OCI-LY1 (cell line): ENCODE measurements around the gene GADD45A.

Experiments
- EZH2 ChIP-seq: fragments of 200-600 bp; sonication (generic), shearing (Covaris generic); IDR thresholded peaks from 2 replicates; pipeline ENCODE4 v1.8.0; 2017; ENCODE audit warnings: borderline replicate concordance, mixed run types, mild to moderate bottlenecking, antibody characterized with exemption, low read length, moderate library complexity, mixed read lengths
- TF ChIP-seq, protein P1 (sequence below): fragments of 200-600 bp; sonication (generic), shearing (Covaris generic); IDR thresholded peaks from 2 replicates; pipeline ENCODE4 v1.5.1; 2017; ENCODE audit warnings: mild to moderate bottlenecking, antibody characterized with exemption, low read length, moderate library complexity, mixed read lengths

DNA sequence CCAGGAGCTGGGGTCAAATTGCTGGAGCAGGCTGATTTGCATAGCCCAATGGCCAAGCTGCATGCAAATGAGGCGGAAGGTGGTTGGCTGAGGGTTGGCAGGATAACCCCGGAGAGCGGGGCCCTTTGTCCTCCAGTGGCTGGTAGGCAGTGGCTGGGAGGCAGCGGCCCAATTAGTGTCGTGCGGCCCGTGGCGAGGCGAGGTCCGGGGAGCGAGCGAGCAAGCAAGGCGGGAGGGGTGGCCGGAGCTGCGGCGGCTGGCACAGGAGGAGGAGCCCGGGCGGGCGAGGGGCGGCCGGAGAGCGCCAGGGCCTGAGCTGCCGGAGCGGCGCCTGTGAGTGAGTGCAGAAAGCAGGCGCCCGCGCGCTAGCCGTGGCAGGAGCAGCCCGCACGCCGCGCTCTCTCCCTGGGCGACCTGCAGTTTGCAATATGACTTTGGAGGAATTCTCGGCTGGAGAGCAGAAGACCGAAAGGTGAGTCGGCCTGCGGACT lies at the start of gene GADD45A:
- TF ChIP-seq, protein P1, sequence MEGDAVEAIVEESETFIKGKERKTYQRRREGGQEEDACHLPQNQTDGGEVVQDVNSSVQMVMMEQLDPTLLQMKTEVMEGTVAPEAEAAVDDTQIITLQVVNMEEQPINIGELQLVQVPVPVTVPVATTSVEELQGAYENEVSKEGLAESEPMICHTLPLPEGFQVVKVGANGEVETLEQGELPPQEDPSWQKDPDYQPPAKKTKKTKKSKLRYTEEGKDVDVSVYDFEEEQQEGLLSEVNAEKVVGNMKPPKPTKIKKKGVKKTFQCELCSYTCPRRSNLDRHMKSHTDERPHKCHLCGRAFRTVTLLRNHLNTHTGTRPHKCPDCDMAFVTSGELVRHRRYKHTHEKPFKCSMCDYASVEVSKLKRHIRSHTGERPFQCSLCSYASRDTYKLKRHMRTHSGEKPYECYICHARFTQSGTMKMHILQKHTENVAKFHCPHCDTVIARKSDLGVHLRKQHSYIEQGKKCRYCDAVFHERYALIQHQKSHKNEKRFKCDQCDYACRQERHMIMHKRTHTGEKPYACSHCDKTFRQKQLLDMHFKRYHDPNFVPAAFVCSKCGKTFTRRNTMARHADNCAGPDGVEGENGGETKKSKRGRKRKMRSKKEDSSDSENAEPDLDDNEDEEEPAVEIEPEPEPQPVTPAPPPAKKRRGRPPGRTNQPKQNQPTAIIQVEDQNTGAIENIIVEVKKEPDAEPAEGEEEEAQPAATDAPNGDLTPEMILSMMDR = no peak
- TF ChIP-seq EZH2 = no peak
